BJ (cell line): ENCODE data around the gene OPA3. TPM values are rescaled to one million over a fixed set of nuclear protein-coding genes. Genes with fewer than 3 reads are reported as not detected.

Experiments used
- CTCF ChIA-PET: fragments of 350-600 bp; formaldehyde crosslinking; extraction: SDS; loops from one replicate; lab custom pipeline; 2021; ENCODE audit warnings: antibody characterized with exemption, inconsistent platforms; lab: Yijun Ruan, JAX
- POLR2A ChIA-PET: fragments of 300-600 bp; sonication (Branson Sonifier 250); formaldehyde crosslinking; extraction: SDS; loops from one replicate; lab custom pipeline; 2021; ENCODE audit warnings: antibody characterized with exemption; lab: Charles Lee
- DNase-seq: peaks from one replicate; pipeline ENCODE4 v3.0.0-alpha.2; 2011; ENCODE audit warnings: low read depth
- H3K27me3 ChIP-seq: 2 replicates; pipeline ENCODE4 v1.6.0; 2011; ENCODE audit warnings: low read length; ENCODE audit not compliant: control insufficient read depth, insufficient read depth
- H3K36me3 ChIP-seq: 2 replicates; pipeline ENCODE4 v1.5.1; 2011; ENCODE audit warnings: low read length; ENCODE audit not compliant: control insufficient read depth, insufficient read depth
- H3K4me3 ChIP-seq: 2 replicates; pipeline ENCODE4 v1.5.1; 2011; ENCODE audit warnings: low read depth, mild to moderate bottlenecking, control low read depth, low read length
- CTCF ChIP-seq: IDR thresholded peaks from 2 replicates; pipeline ENCODE4 v1.5.1; 2011; ENCODE audit warnings: low read depth, mild to moderate bottlenecking, control low read depth, inconsistent platforms, low read length, moderate library complexity; ENCODE audit not compliant: insufficient read depth
- polyA plus RNA-seq: library from polyadenylated mRNA; depleted of rRNA; stranded (reverse); fragments of >200 nt; gene quantifications from 2 replicates; pipeline ENCODE4 v1.2.3, GENCODE V29; 2011

OPA3 gene
- polyA plus RNA-seq, 1 experiment, result 15.1 TPM

- H3K4me3 ChIP-seq, result no peak overlapping the region
- H3K36me3 ChIP-seq, result no peaks in the 10 kb centered on the region
- H3K27me3 ChIP-seq, result no peaks in the 10 kb centered on the region
- no peak for TF ChIP-seq CTCF
- DNase-seq, result no peak
- ChIA-PET CTCF (interaction anchor here (0.7 to 2.2 kb wide), 9 partner anchors 8 to 137 kb away, joined by 3 to 13 read pairs (median 4); partner anchors contain the start of genes PPM1N and RTN2), POLR2A (no interaction called here)
These were observed 79.2 kb downstream of the OPA3 start for GRCh38 chr19:45505151-45505995.

- no peak overlapping the region for H3K4me3 ChIP-seq
- H3K36me3 ChIP-seq, result no peaks in the 10 kb centered on the region
- ChIA-PET CTCF (interaction anchor here (0.7 to 1.9 kb wide), 4 partner anchors 9 to 19 kb away, joined by 3 to 13 read pairs (median 4); no protein-coding TSS in a partner anchor), POLR2A (no interaction called here)
- TF ChIP-seq CTCF, result no peak
- no peak for DNase-seq
- H3K27me3 ChIP-seq, result no peaks in the 10 kb centered on the region
These were observed 80.7 kb downstream of the OPA3 start for GRCh38 chr19:45503909-45504308.

DNA sequence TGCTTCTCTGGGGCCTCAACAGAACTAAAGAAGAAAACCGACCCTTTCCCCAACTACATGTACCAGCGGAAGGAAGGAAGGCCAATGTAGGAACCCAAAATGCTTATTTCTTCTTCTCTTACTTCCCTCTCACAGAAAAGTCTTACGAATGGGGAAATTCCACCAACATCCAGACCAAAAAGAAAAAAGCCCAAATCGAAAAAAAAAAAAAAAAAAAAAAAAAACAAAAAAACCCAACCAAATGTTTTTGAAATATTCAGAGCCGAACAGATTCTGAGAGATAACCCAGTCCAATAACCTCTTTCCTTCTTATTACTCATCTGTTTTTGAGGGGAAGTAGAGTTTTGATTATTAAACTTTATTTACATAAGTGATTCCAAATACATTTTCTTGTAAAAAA, 82.5 kb downstream of the OPA3 start:
- CTCF ChIA-PET, result no interaction called here
- no peak overlapping the region for H3K4me3 ChIP-seq
- no peaks in the 10 kb centered on the region for H3K27me3 ChIP-seq
- TF ChIP-seq CTCF, result no peak
- POLR2A ChIA-PET, result no interaction called here
- DNase-seq, result no peak
- no peaks in the 10 kb centered on the region for H3K36me3 ChIP-seq

GRCh38 chr19:45501730-45502014, 82.9 kb downstream of the OPA3 start:
- Histone ChIP-seq H3K27me3 (no peaks in the 10 kb centered on the region), H3K36me3 (no peaks in the 10 kb centered on the region), H3K4me3 (no peak overlapping the region)
- ChIA-PET CTCF (interaction anchor here (0.7 kb wide), 1 partner anchor 15 kb away, joined by 3 read pairs; no protein-coding TSS in a partner anchor), POLR2A (no interaction called here)
- DNase-seq, result no peak
- no peak for TF ChIP-seq CTCF

DNA sequence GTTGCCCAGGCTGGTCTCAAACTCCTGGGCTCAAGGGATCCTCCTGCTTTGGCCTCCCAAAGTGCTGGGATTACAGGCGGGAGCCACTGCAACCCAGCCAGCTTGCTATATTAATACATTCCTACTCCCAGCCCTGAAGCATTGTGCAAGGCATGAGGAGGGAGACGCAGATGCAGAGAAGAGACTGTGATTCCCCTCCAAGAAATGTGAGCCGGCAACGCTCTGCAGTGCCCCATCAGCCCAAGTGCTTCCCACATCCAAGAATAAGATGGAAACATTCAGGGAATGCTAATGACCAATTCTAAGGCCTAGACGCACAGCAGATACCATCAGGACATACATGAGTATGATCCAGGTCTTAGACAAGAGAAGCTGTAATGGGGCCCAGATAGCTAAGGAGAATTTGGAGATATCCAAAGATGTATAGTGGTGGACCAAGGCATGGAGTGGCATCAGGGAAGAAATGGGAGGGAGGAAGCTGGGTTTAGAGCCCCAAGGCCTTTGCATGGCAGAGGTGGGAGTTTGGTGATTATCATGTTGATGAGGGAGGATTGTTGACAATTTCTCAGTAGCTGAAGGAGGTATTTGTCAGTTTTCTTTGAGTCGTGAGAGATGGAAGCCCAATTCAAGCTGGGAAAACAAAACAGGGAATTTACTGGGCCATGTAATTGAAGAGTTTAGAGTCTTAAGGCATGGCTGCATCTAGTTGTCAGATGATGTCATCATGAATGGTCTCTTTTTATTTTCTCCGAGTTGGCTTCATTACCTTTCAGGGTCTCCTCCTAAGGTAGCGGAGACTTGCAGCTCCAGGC, 83.5 kb downstream of the OPA3 start:
- CTCF ChIA-PET, result interaction anchor here (0.7 to 3.8 kb wide), 2 partner anchors 15 to 62 kb away, joined by 3 to 14 read pairs; no protein-coding TSS in a partner anchor
- Histone ChIP-seq H3K4me3 (no peak overlapping the region), H3K27me3 (no peaks in the 10 kb centered on the region), H3K36me3 (no peaks in the 10 kb centered on the region)
- no peak for TF ChIP-seq CTCF
- POLR2A ChIA-PET, result no interaction called here
- no peak for DNase-seq
